NCI-H69 (cell line): Measurements from ENCODE around the gene PRDM2.
A peak's percentile ranks its signal among the peaks of the same experiment; 100 is the strongest.
"Not testable (repeated sequence)": the region's sequence is repeated elsewhere in the genome, so short reads cannot be mapped to it uniquely, and the experiment has no call there.

ENCODE experiments used
- DNase-seq: peaks from one replicate; lab custom pipeline; 2025; lab: John Stamatoyannopoulos, UW

The PRDM2 gene

GRCh38 chr1:13700521-13701270 is 708 bp downstream of the PRDM2 start:
- peak; percentile 38 for DNase-seq

- DNase-seq: no peak
Observed at GRCh38 chr1:13701271-13701640, 1.3 kb downstream of the PRDM2 start.

- no peak for DNase-seq
Observed at GRCh38 chr1:13702425-13703127, 2.6 kb downstream of the PRDM2 start.

- no peak for DNase-seq
Observed at GRCh38 chr1:13703128-13703513, 3.1 kb downstream of the PRDM2 start.

- DNase-seq: no peak
Observed at GRCh38 chr1:13703558-13704490, 3.8 kb downstream of the PRDM2 start.

GRCh38 chr1:13706046-13706445 is 6.1 kb downstream of the PRDM2 start:
- no peak for DNase-seq

- no peak for DNase-seq
Observed at GRCh38 chr1:13707164-13707563, 7.2 kb downstream of the PRDM2 start.

GRCh38 chr1:13708380-13708982 is 8.5 kb downstream of the PRDM2 start:
- no peak for DNase-seq

GRCh38 chr1:13710086-13710485 is 10.1 kb downstream of the PRDM2 start:
- no peak for DNase-seq

- DNase-seq: no peak
Observed at GRCh38 chr1:13714851-13715250, 14.9 kb downstream of the PRDM2 start.

GRCh38 chr1:13715616-13716287 is 15.8 kb downstream of the PRDM2 start:
- DNase-seq: not testable (repeated sequence)

GRCh38 chr1:13722808-13723360 is 22.9 kb downstream of the PRDM2 start:
- no peak for DNase-seq

GRCh38 chr1:13723810-13724209 is 23.8 kb downstream of the PRDM2 start:
- no peak for DNase-seq

- DNase-seq: peak; percentile 0
Observed at GRCh38 chr1:13725714-13726175, 25.8 kb downstream of the PRDM2 start.

GRCh38 chr1:13728091-13728715 is 28.2 kb downstream of the PRDM2 start:
- DNase-seq: peak; percentile 0

GRCh38 chr1:13730291-13730690 is 30.3 kb downstream of the PRDM2 start:
- DNase-seq: no peak

- DNase-seq: peak; percentile 31
Observed at GRCh38 chr1:13730751-13731482, 30.9 kb downstream of the PRDM2 start.

GRCh38 chr1:13731897-13732296 is 31.9 kb downstream of the PRDM2 start:
- DNase-seq: no peak

GRCh38 chr1:13732971-13733667 is 33.1 kb downstream of the PRDM2 start:
- DNase-seq: no peak
